K562 (cell line): Measurements from ENCODE around the gene NOP14. TPM values are rescaled to one million over a fixed set of nuclear protein-coding genes. Genes with fewer than 3 reads are reported as not detected.

Experiments
- DACH1 ChIP-seq: fragments of 450-650 bp; IDR thresholded peaks from 2 replicates; pipeline ENCODE4 v1.6.1; 2018; ENCODE audit not compliant: partially characterized antibody
- FOXA3 ChIP-seq, 2 experiments: fragments of 450-650 bp in 1 of 2; sonication (generic) in 1 of 2; formaldehyde crosslinking; IDR thresholded peaks in 1 of 2; conservative IDR thresholded peaks in 1 of 2; 2 replicates each; pipeline versions ENCODE4 v1.4.0 to v1.8.0; 2020 to 2022; ENCODE audit warnings: mild to moderate bottlenecking in 2 of 2, missing genetic modification reagents in 1 of 2
- FOXK1 ChIP-seq: sonication (generic); formaldehyde crosslinking; IDR thresholded peaks from 2 replicates; pipeline ENCODE4 v1.8.0; 2022; ENCODE audit warnings: missing genetic modification reagents, mild to moderate bottlenecking, borderline replicate concordance
- RBBP5 ChIP-seq: fragments of 200-600 bp; sonication (generic); IDR thresholded peaks from 2 replicates; pipeline ENCODE4 v1.6.1; 2012; ENCODE audit warnings: borderline replicate concordance, mild to moderate bottlenecking, low read length, control low read depth, inconsistent platforms; ENCODE audit not compliant: insufficient read depth, poor library complexity, severe bottlenecking
- RFX1 ChIP-seq: fragments of 450-650 bp; IDR thresholded peaks from 2 replicates; pipeline ENCODE4 v1.6.1; 2016; ENCODE audit warnings: mild to moderate bottlenecking, moderate library complexity
- SNRNP70 ChIP-seq: fragments of 200-400 bp; formaldehyde crosslinking; optimal IDR thresholded peaks from 2 replicates; pipeline ENCODE3; 2017; ENCODE audit warnings: low read depth, low read length
- SRSF3 ChIP-seq: fragments of 200-400 bp; formaldehyde crosslinking; IDR thresholded peaks from 2 replicates; pipeline ENCODE4 v1.6.1; 2016; ENCODE audit warnings: mild to moderate bottlenecking, low read length, moderate library complexity; ENCODE audit not compliant: insufficient read depth
- SRSF9 ChIP-seq: fragments of 200-400 bp; formaldehyde crosslinking; IDR thresholded peaks from 2 replicates; pipeline ENCODE4 v1.6.1; 2017; ENCODE audit warnings: low read depth, low read length, borderline replicate concordance
- TEAD2 ChIP-seq: fragments of 450-650 bp; IDR thresholded peaks from 2 replicates; pipeline ENCODE4 v1.6.1; 2016; ENCODE audit warnings: missing genetic modification characterization, control low read depth, missing compliant biosample characterization
- YBX1 ChIP-seq: fragments of 450-650 bp; IDR thresholded peaks from 2 replicates; pipeline ENCODE4 v1.7.1; 2016; ENCODE audit warnings: mild to moderate bottlenecking
- ZNF232 ChIP-seq: sonication (generic); formaldehyde crosslinking; IDR thresholded peaks from 2 replicates; pipeline ENCODE4 v1.8.0; 2022; ENCODE audit warnings: mild to moderate bottlenecking, missing genetic modification reagents
- polyA plus RNA-seq, 8 experiments: library from polyadenylated mRNA; depleted of rRNA in 4 of 8; stranded (reverse) in 5 of 8; unstranded in 3 of 8; fragments of >200 nt; fragmentation: Nextera tagmentation in 2 of 8; fragmentation: Illumina TruSeq in 1 of 8; extraction: Ambion mirVana in 2 of 8; extraction: Trizol in 1 of 8; gene quantifications; 2 replicates each; pipeline versions ENCODE4 v1.2.1 to v1.2.3, GENCODE V29; 2011 to 2014; ENCODE audit warnings: inconsistent platforms in 1 of 8, missing spikeins in 1 of 8
- total RNA-seq, 7 experiments: library from RNA; depleted of rRNA in 6 of 7; stranded (reverse); fragments of >200 nt in 6 of 7; fragmentation: Illumina TruSeq in 2 of 7; extraction: Trizol in 2 of 7; gene quantifications; 2 replicates each; pipeline versions ENCODE4 v1.2.1 to v1.2.3, GENCODE V29; 2011 to 2021; ENCODE audit warnings: low replicate concordance in 1 of 7
- TF ChIP-seq, protein P1 (sequence below): sonication (generic); formaldehyde crosslinking; IDR thresholded peaks from 2 replicates; pipeline ENCODE4 v1.8.1; 2023; ENCODE audit warnings: mild to moderate bottlenecking, missing genetic modification reagents, moderate library complexity
- TF ChIP-seq, protein P2 (sequence below): sonication (generic); formaldehyde crosslinking; IDR thresholded peaks from 2 replicates; pipeline ENCODE4 v1.8.1; 2023; ENCODE audit warnings: mild to moderate bottlenecking, missing genetic modification reagents
- TF ChIP-seq, protein P3 (sequence below), 2 experiments: fragments of 450-650 bp; IDR thresholded peaks; 2 replicates each; pipeline ENCODE4 v1.6.1; 2018; ENCODE audit warnings: mild to moderate bottlenecking in 2 of 2, low read depth in 1 of 2; ENCODE audit not compliant: partially characterized antibody in 2 of 2
- TF ChIP-seq, protein P4 (sequence below): sonication (generic); formaldehyde crosslinking; IDR thresholded peaks from 2 replicates; pipeline ENCODE4 v1.8.0; 2022; ENCODE audit warnings: missing genetic modification reagents, mild to moderate bottlenecking, moderate library complexity, borderline replicate concordance
- TF ChIP-seq, protein P5 (sequence below): fragments of 450-650 bp; IDR thresholded peaks from 2 replicates; pipeline ENCODE4 v1.6.1; 2016; ENCODE audit warnings: borderline replicate concordance

NOP14 gene
- total and polyA plus RNA-seq, 9 of the 15 experiments (the other 6 are each of a cell fraction or from before 2014, with no cell fraction given), result 12.7 to 76.0 (median 50.9) TPM

DNA sequence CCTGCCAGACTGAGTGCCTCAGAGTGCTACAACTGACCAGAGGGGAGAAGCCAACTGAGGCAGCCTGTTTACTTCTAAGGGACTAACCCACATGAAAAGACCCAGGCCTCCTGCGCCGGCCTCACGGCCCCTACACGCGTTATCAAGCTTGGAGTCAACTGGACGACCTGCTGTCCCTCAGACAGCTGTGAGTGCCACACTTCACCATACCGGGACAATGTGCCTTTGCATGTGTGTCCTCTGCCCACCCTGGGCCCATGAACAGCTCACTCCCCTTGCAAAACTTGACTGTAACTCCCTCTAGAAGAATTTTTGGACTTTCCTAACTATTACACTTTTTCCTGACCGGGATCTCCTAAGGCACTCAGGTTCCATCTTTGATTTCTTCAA is 1.8 kb downstream of the NOP14 start (continued):
- TF ChIP-seq, protein P1, sequence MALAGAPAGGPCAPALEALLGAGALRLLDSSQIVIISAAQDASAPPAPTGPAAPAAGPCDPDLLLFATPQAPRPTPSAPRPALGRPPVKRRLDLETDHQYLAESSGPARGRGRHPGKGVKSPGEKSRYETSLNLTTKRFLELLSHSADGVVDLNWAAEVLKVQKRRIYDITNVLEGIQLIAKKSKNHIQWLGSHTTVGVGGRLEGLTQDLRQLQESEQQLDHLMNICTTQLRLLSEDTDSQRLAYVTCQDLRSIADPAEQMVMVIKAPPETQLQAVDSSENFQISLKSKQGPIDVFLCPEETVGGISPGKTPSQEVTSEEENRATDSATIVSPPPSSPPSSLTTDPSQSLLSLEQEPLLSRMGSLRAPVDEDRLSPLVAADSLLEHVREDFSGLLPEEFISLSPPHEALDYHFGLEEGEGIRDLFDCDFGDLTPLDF (CRISPR knock-in tag), result peak; percentile 26; the same call in 1 of the 2 replicates
- TF ChIP-seq, protein P2, sequence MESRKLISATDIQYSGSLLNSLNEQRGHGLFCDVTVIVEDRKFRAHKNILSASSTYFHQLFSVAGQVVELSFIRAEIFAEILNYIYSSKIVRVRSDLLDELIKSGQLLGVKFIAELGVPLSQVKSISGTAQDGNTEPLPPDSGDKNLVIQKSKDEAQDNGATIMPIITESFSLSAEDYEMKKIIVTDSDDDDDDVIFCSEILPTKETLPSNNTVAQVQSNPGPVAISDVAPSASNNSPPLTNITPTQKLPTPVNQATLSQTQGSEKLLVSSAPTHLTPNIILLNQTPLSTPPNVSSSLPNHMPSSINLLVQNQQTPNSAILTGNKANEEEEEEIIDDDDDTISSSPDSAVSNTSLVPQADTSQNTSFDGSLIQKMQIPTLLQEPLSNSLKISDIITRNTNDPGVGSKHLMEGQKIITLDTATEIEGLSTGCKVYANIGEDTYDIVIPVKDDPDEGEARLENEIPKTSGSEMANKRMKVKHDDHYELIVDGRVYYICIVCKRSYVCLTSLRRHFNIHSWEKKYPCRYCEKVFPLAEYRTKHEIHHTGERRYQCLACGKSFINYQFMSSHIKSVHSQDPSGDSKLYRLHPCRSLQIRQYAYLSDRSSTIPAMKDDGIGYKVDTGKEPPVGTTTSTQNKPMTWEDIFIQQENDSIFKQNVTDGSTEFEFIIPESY (CRISPR knock-in tag), result peak; percentile 60
- TF ChIP-seq, protein P3, sequence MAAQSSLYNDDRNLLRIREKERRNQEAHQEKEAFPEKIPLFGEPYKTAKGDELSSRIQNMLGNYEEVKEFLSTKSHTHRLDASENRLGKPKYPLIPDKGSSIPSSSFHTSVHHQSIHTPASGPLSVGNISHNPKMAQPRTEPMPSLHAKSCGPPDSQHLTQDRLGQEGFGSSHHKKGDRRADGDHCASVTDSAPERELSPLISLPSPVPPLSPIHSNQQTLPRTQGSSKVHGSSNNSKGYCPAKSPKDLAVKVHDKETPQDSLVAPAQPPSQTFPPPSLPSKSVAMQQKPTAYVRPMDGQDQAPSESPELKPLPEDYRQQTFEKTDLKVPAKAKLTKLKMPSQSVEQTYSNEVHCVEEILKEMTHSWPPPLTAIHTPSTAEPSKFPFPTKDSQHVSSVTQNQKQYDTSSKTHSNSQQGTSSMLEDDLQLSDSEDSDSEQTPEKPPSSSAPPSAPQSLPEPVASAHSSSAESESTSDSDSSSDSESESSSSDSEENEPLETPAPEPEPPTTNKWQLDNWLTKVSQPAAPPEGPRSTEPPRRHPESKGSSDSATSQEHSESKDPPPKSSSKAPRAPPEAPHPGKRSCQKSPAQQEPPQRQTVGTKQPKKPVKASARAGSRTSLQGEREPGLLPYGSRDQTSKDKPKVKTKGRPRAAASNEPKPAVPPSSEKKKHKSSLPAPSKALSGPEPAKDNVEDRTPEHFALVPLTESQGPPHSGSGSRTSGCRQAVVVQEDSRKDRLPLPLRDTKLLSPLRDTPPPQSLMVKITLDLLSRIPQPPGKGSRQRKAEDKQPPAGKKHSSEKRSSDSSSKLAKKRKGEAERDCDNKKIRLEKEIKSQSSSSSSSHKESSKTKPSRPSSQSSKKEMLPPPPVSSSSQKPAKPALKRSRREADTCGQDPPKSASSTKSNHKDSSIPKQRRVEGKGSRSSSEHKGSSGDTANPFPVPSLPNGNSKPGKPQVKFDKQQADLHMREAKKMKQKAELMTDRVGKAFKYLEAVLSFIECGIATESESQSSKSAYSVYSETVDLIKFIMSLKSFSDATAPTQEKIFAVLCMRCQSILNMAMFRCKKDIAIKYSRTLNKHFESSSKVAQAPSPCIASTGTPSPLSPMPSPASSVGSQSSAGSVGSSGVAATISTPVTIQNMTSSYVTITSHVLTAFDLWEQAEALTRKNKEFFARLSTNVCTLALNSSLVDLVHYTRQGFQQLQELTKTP (IDR thresholded peaks at IDR 0.05; ENCODE audit: low read depth in 1 of 2, partially characterized antibody in 2 of 2), result no peak
- TF ChIP-seq DACH1 (peak; percentile 61), YBX1 (no peak), TEAD2 (tag) (no peak), SRSF3 (no peak), SNRNP70 (no peak), RBBP5 (peak; percentile 53), ZNF232 (peak; percentile 58; the same call in 1 of the 2 replicates), SRSF9 (no peak), RFX1 (no peak), FOXA3 (CRISPR knock-in tag; conservative IDR thresholded peaks at IDR 0.05 in 1 of 2, IDR thresholded peaks at IDR 0.05 in 1 of 2) (no peak), FOXK1 (CRISPR knock-in tag) (peak; percentile 59; the same call in 1 of the 2 replicates)
- TF ChIP-seq, protein P4, sequence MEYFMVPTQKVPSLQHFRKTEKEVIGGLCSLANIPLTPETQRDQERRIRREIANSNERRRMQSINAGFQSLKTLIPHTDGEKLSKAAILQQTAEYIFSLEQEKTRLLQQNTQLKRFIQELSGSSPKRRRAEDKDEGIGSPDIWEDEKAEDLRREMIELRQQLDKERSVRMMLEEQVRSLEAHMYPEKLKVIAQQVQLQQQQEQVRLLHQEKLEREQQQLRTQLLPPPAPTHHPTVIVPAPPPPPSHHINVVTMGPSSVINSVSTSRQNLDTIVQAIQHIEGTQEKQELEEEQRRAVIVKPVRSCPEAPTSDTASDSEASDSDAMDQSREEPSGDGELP (CRISPR knock-in tag), result peak; percentile 76; the same call in 1 of the 2 replicates
- TF ChIP-seq, protein P5, sequence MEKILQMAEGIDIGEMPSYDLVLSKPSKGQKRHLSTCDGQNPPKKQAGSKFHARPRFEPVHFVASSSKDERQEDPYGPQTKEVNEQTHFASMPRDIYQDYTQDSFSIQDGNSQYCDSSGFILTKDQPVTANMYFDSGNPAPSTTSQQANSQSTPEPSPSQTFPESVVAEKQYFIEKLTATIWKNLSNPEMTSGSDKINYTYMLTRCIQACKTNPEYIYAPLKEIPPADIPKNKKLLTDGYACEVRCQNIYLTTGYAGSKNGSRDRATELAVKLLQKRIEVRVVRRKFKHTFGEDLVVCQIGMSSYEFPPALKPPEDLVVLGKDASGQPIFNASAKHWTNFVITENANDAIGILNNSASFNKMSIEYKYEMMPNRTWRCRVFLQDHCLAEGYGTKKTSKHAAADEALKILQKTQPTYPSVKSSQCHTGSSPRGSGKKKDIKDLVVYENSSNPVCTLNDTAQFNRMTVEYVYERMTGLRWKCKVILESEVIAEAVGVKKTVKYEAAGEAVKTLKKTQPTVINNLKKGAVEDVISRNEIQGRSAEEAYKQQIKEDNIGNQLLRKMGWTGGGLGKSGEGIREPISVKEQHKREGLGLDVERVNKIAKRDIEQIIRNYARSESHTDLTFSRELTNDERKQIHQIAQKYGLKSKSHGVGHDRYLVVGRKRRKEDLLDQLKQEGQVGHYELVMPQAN, result 0 out of 2 replicates have a peak, but pooled peaks have one; percentile 34
